Ishikawa (cell line): ENCODE data around the gene GSG1L2.

Source experiments
- CEBPB ChIP-seq: IDR thresholded peaks from 2 replicates; pipeline ENCODE4 v1.6.1; 2012
- CREB1 ChIP-seq: IDR thresholded peaks from 2 replicates; pipeline ENCODE4 v1.6.1; 2012; ENCODE audit warnings: low read depth
- EGR1 ChIP-seq: IDR thresholded peaks from 2 replicates; pipeline ENCODE4 v1.6.1; 2012
- EP300 ChIP-seq: IDR thresholded peaks from 2 replicates; pipeline ENCODE4 v1.6.1; 2012; ENCODE audit warnings: borderline replicate concordance
- FOXM1 ChIP-seq: IDR thresholded peaks from 2 replicates; pipeline ENCODE4 v1.6.1; 2012; ENCODE audit warnings: low read depth, borderline replicate concordance
- NFIC ChIP-seq: IDR thresholded peaks from 2 replicates; pipeline ENCODE4 v1.6.1; 2012
- RAD21 ChIP-seq: IDR thresholded peaks from 2 replicates; pipeline ENCODE4 v1.6.1; 2012; ENCODE audit warnings: low read depth
- TAF1 ChIP-seq: IDR thresholded peaks from 2 replicates; pipeline ENCODE4 v1.6.1; 2012; ENCODE audit warnings: low read depth, mild to moderate bottlenecking
- TCF12 ChIP-seq: IDR thresholded peaks from 2 replicates; pipeline ENCODE4 v1.6.1; 2012; ENCODE audit warnings: low read depth
- TEAD4 ChIP-seq: IDR thresholded peaks from 2 replicates; pipeline ENCODE4 v1.6.1; 2012
- USF1 ChIP-seq: IDR thresholded peaks from 2 replicates; pipeline ENCODE4 v1.6.1; 2012
- YY1 ChIP-seq: IDR thresholded peaks from 2 replicates; pipeline ENCODE4 v1.6.1; 2012; ENCODE audit warnings: low read depth
- ZBTB7A ChIP-seq: IDR thresholded peaks from 2 replicates; pipeline ENCODE4 v1.6.1; 2012; ENCODE audit warnings: low read depth
- TF ChIP-seq, protein P1 (sequence below): IDR thresholded peaks from 2 replicates; pipeline ENCODE4 v1.6.1; 2012
- TF ChIP-seq, protein P2 (sequence below): IDR thresholded peaks from 2 replicates; pipeline ENCODE4 v1.6.1; 2012; ENCODE audit warnings: low read depth, mild to moderate bottlenecking

GSG1L2 gene

DNA sequence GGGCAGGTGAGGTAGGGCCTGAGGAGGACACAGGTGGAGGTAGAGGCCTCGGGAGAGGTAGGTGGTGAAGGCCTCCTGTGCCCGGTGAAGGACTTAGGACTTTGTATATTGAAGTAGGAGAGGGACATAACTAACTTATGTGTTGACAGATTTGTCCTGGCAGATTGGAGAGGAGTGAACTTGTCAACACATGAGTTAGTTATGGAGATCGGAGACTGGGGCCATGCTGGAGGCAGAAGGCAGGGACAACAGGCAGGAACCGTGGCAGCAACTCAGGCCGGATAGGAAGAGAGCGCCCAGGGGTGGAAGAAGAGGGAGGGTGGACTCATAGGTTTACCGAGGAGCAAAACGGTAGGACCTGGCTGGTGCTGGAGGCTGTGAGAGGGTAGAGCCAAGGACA lies 22.3 kb upstream of the GSG1L2 start:
- TF ChIP-seq, protein P1, sequence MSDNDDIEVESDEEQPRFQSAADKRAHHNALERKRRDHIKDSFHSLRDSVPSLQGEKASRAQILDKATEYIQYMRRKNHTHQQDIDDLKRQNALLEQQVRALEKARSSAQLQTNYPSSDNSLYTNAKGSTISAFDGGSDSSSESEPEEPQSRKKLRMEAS = no peak
- TF ChIP-seq YY1 (no peak), CREB1 (no peak), TAF1 (no peak), TCF12 (no peak), FOXM1 (no peak), USF1 (no peak)
- TF ChIP-seq, protein P2, sequence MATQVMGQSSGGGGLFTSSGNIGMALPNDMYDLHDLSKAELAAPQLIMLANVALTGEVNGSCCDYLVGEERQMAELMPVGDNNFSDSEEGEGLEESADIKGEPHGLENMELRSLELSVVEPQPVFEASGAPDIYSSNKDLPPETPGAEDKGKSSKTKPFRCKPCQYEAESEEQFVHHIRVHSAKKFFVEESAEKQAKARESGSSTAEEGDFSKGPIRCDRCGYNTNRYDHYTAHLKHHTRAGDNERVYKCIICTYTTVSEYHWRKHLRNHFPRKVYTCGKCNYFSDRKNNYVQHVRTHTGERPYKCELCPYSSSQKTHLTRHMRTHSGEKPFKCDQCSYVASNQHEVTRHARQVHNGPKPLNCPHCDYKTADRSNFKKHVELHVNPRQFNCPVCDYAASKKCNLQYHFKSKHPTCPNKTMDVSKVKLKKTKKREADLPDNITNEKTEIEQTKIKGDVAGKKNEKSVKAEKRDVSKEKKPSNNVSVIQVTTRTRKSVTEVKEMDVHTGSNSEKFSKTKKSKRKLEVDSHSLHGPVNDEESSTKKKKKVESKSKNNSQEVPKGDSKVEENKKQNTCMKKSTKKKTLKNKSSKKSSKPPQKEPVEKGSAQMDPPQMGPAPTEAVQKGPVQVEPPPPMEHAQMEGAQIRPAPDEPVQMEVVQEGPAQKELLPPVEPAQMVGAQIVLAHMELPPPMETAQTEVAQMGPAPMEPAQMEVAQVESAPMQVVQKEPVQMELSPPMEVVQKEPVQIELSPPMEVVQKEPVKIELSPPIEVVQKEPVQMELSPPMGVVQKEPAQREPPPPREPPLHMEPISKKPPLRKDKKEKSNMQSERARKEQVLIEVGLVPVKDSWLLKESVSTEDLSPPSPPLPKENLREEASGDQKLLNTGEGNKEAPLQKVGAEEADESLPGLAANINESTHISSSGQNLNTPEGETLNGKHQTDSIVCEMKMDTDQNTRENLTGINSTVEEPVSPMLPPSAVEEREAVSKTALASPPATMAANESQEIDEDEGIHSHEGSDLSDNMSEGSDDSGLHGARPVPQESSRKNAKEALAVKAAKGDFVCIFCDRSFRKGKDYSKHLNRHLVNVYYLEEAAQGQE = no peak

GRCh38 chr17:9843152-9844010 lies 21.5 kb upstream of the GSG1L2 start:
- TF ChIP-seq CEBPB (no peak), RAD21 (no peak), CREB1 (no peak), EGR1 (no peak), TAF1 (no peak), TEAD4 (no peak), FOXM1 (no peak), NFIC (no peak), TCF12 (no peak), EP300 (no peak), USF1 (no peak), YY1 (no peak), ZBTB7A (no peak)
- TF ChIP-seq, protein P1 = no peak
- TF ChIP-seq, protein P2 = no peak

- TF ChIP-seq USF1 (no peak), CREB1 (no peak), NFIC (no peak), TEAD4 (no peak), YY1 (no peak), TAF1 (no peak), FOXM1 (no peak), RAD21 (no peak), TCF12 (no peak)
- TF ChIP-seq, protein P2 = no peak
- TF ChIP-seq, protein P1 = no peak
These were observed 20.3 kb upstream of the GSG1L2 start for GRCh38 chr17:9842057-9842758.
